ENCODE measurements around the gene CDC42BPB.

CDC42BPB gene

GRCh38 chr14:102964152-102964730 lies 93.1 kb downstream of the CDC42BPB start:
- no peak for DNase-seq

GRCh38 chr14:102962111-102962627 lies 95.2 kb downstream of the CDC42BPB start:
- DNase-seq = no peak

GRCh38 chr14:102958461-102958860 lies 98.9 kb downstream of the CDC42BPB start:
- DNase-seq = no peak

- no peak for DNase-seq
Measured at GRCh38 chr14:102957222-102957621, 100.1 kb downstream of the CDC42BPB start.

- no peak for DNase-seq
Measured at GRCh38 chr14:102955636-102956408, 101.5 kb downstream of the CDC42BPB start.

- no peak for DNase-seq
Measured at GRCh38 chr14:102954081-102954789, 103.1 kb downstream of the CDC42BPB start.

GRCh38 chr14:102953100-102953499 lies 104.2 kb downstream of the CDC42BPB start:
- no peak for DNase-seq

- DNase-seq = no peak
Measured at GRCh38 chr14:102952276-102952675, 105.1 kb downstream of the CDC42BPB start.

- DNase-seq = peak; percentile 87
Measured at GRCh38 chr14:102951799-102952198, 105.5 kb downstream of the CDC42BPB start.

- no peak for DNase-seq
Measured at GRCh38 chr14:102951034-102951433, 106.3 kb downstream of the CDC42BPB start.

- peak; percentile 36 for DNase-seq
Measured at GRCh38 chr14:102949801-102950451, 107.4 kb downstream of the CDC42BPB start.

GRCh38 chr14:102949062-102949800 lies 108.1 kb downstream of the CDC42BPB start:
- DNase-seq = peak; percentile 85

- DNase-seq = no peak
Measured at GRCh38 chr14:102948698-102949061, 108.7 kb downstream of the CDC42BPB start.

- no peak for DNase-seq
Measured at GRCh38 chr14:102947321-102948103, 109.8 kb downstream of the CDC42BPB start.

- peak; percentile 58 for DNase-seq
Measured at GRCh38 chr14:102945346-102946130, 111.8 kb downstream of the CDC42BPB start.

- DNase-seq = no peak
Measured at GRCh38 chr14:102944448-102945330, 112.7 kb downstream of the CDC42BPB start.

- no peak for DNase-seq
Measured at GRCh38 chr14:102943979-102944378, 113.4 kb downstream of the CDC42BPB start.

- DNase-seq = no peak
Measured at GRCh38 chr14:102943454-102943853, 113.9 kb downstream of the CDC42BPB start.

- DNase-seq = no peak
Measured at GRCh38 chr14:102942069-102942468, 115.3 kb downstream of the CDC42BPB start.
